DOHH2 (cell line): ENCODE results near the gene PI16.

Experiments used
- H3F3A ChIP-seq: fragments of 200-600 bp; sonication (generic), shearing (Covaris generic); 2 replicates; pipeline ENCODE4 v1.6.0; 2016; ENCODE audit warnings: antibody characterized with exemption, mild to moderate bottlenecking; ENCODE audit not compliant: control insufficient read depth, insufficient read depth
- H3K27ac ChIP-seq: fragments of 200-600 bp; sonication (generic); 2 replicates; pipeline ENCODE4 v1.5.1; 2014; ENCODE audit warnings: low read depth, mild to moderate bottlenecking, low read length, moderate library complexity
- H3K27me3 ChIP-seq: fragments of 200-600 bp; sonication (generic); 2 replicates; pipeline ENCODE4 v1.6.1; 2014; ENCODE audit warnings: mild to moderate bottlenecking, low read length, mixed read lengths; ENCODE audit not compliant: control insufficient read depth
- H3K36me3 ChIP-seq: fragments of 200-600 bp; sonication (generic); 2 replicates; pipeline ENCODE4 v1.6.1; 2014; ENCODE audit warnings: mild to moderate bottlenecking, low read length, moderate library complexity, mixed read lengths; ENCODE audit not compliant: control insufficient read depth
- H3K4me1 ChIP-seq: fragments of 200-600 bp; sonication (generic); 2 replicates; pipeline ENCODE4 v1.6.1; 2014; ENCODE audit warnings: mild to moderate bottlenecking, low read length, mixed read lengths; ENCODE audit not compliant: control insufficient read depth
- H3K4me2 ChIP-seq: fragments of 200-600 bp; sonication (generic); 2 replicates; pipeline ENCODE4 v1.6.0; 2014; ENCODE audit warnings: mild to moderate bottlenecking, low read length, moderate library complexity
- H3K4me3 ChIP-seq: fragments of 200-600 bp; sonication (generic); 2 replicates; pipeline ENCODE4 v1.5.1; 2014; ENCODE audit warnings: mild to moderate bottlenecking, low read length, mixed read lengths
- H3K79me2 ChIP-seq: fragments of 200-600 bp; sonication (generic); 2 replicates; pipeline ENCODE4 v1.6.1; 2014; ENCODE audit warnings: mild to moderate bottlenecking, low read length, mixed read lengths; ENCODE audit not compliant: control insufficient read depth
- H3K9me2 ChIP-seq: fragments of 200-600 bp; sonication (generic); replicated peaks from 2 replicates; pipeline ENCODE4 v1.6.1; 2014; ENCODE audit warnings: mild to moderate bottlenecking, low read length, mixed read lengths; ENCODE audit not compliant: control insufficient read depth
- H3K9me3 ChIP-seq: fragments of 200-600 bp; sonication (generic); 2 replicates; pipeline ENCODE4 v1.6.1; 2014; ENCODE audit warnings: antibody characterized with exemption, low read length, mixed read lengths; ENCODE audit not compliant: control insufficient read depth, insufficient read depth
- H4K20me1 ChIP-seq: fragments of 200-600 bp; sonication (generic); 2 replicates; pipeline ENCODE4 v1.6.0; 2014; ENCODE audit warnings: low read depth, mild to moderate bottlenecking, antibody characterized with exemption, low read length, moderate library complexity; ENCODE audit not compliant: control insufficient read depth, insufficient read depth
- EZH2phosphoT487 ChIP-seq: fragments of 200-600 bp; sonication (generic); IDR thresholded peaks from 2 replicates; pipeline ENCODE4 v1.6.1; 2017; ENCODE audit warnings: borderline replicate concordance, mild to moderate bottlenecking, antibody characterized with exemption, low read length, moderate library complexity, mixed read lengths
- TF ChIP-seq, protein P1 (sequence below): fragments of 200-600 bp; sonication (generic); IDR thresholded peaks from one replicate; pipeline ENCODE4 v1.5.1; 2014; ENCODE audit warnings: antibody characterized with exemption, mild to moderate bottlenecking, low read depth, low read length; ENCODE audit not compliant: poor library complexity, severe bottlenecking

The PI16 gene

DNA sequence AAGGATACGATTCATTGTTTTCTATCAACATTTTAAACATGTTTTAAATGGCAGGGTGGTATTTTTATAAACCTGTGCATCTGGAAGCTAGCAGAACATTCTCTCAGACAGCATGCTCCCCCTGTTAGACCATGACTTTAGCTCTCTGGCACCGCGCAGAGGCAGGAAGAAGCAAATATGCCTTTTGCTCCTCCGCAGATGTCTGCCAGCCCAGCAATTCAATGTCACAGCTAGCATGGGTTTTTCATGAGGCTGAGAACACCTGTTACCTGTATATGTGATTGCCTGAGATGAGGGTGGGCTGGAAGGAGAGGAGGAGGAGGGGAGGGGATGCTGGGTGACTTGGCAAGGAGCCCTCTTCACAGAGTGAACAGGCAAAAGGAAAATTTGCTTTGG is 24.8 kb downstream of the PI16 start:
- no peak overlapping the region for H3K4me2 ChIP-seq
- H3K27me3 ChIP-seq, result no peaks in the 10 kb centered on the region
- TF ChIP-seq, protein P1, sequence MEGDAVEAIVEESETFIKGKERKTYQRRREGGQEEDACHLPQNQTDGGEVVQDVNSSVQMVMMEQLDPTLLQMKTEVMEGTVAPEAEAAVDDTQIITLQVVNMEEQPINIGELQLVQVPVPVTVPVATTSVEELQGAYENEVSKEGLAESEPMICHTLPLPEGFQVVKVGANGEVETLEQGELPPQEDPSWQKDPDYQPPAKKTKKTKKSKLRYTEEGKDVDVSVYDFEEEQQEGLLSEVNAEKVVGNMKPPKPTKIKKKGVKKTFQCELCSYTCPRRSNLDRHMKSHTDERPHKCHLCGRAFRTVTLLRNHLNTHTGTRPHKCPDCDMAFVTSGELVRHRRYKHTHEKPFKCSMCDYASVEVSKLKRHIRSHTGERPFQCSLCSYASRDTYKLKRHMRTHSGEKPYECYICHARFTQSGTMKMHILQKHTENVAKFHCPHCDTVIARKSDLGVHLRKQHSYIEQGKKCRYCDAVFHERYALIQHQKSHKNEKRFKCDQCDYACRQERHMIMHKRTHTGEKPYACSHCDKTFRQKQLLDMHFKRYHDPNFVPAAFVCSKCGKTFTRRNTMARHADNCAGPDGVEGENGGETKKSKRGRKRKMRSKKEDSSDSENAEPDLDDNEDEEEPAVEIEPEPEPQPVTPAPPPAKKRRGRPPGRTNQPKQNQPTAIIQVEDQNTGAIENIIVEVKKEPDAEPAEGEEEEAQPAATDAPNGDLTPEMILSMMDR, result no peak
- TF ChIP-seq EZH2phosphoT487, result no peak
- no peak overlapping the region for H3K27ac ChIP-seq
- H3K4me3 ChIP-seq, result no peak overlapping the region
- H3K4me1 ChIP-seq, result peaks cover 14% of the 10 kb centered on the region
- H3K9me3 ChIP-seq, result no peaks in the 10 kb centered on the region
- H3K36me3 ChIP-seq, result peaks cover 83% of the 10 kb centered on the region
- H4K20me1 ChIP-seq, result peaks cover 16% of the 10 kb centered on the region
- no peaks in the 10 kb centered on the region for H3K9me2 ChIP-seq
- H3K79me2 ChIP-seq, result peaks cover 54% of the 10 kb centered on the region
- H3F3A ChIP-seq, result 0 out of 2 replicates have a peak, but pooled peaks cover 3% of the 10 kb centered on the region

DNA sequence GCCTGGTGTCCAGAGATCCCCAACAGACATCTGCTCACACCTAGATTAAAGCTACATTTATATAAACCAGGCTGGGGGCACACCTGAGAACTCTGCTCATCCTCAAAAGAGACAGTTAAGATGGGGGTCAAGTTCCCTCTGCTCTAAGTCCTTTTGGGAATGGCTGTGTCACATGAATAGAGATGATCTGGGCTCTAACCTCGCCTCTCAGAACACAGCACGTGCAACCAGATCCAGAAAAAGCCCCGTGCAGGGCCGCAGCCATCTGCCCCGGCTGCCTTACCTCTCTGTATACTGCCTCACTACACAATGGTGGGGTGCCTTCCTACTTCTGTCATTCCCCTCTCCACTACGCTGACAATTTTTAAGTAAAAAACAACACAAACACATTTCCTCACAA is 25.6 kb downstream of the PI16 start:
- TF ChIP-seq EZH2phosphoT487, result no peak
- TF ChIP-seq, protein P1, result no peak
- Histone ChIP-seq H3K4me2 (no peak overlapping the region), H3F3A (0 out of 2 replicates have a peak, but pooled peaks cover 3% of the 10 kb centered on the region), H4K20me1 (peaks cover 19% of the 10 kb centered on the region), H3K9me3 (no peaks in the 10 kb centered on the region), H3K9me2 (no peaks in the 10 kb centered on the region), H3K4me3 (no peak overlapping the region), H3K36me3 (peaks cover 76% of the 10 kb centered on the region), H3K79me2 (peaks cover 62% of the 10 kb centered on the region), H3K4me1 (peaks cover 21% of the 10 kb centered on the region), H3K27me3 (no peaks in the 10 kb centered on the region), H3K27ac (no peak overlapping the region)

DNA sequence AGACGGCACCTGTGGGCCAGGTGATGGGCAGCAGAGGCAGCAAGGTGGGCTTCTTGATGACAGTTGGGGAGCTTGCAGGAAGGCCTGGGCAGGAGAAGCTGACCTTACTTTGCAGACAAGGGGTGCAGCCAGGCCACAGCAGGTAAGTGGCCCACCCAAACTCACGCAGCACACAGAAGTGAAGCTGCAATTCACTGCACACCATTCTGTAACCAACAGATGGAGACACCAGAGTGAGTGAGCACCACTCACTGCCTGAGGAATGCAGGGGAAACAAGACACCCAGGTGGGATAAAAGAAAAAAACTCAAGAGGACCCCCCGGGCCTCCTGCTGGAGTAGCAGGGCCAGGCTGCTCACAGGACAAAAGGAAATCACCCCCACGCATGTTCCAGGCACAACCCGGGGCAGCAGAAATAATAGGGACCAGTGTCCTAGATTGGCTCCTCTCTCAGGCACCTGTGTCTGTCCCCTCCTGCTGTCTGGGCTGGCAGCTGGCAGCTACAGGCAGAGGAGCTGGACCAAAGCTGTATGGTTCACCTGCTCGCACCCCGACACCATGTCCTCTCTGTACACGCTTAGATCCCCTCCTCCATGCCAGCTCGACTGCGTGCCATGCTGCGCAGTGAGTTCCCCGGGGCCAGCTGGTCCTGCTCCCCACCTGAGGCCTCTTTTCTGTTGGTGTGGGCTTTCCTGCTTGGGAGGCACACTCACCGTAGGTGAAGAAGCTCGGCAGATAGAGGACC is 26.5 kb downstream of the PI16 start:
- Histone ChIP-seq H3K27me3 (no peaks in the 10 kb centered on the region), H3K27ac (no peak overlapping the region), H3K9me2 (no peaks in the 10 kb centered on the region), H3K4me1 (peaks cover 21% of the 10 kb centered on the region), H3K9me3 (no peaks in the 10 kb centered on the region), H3K4me3 (no peak overlapping the region), H3K79me2 (peaks cover 71% of the 10 kb centered on the region), H3F3A (0 out of 2 replicates have a peak, but pooled peaks cover 3% of the 10 kb centered on the region), H3K4me2 (no peak overlapping the region), H3K36me3 (peaks cover 69% of the 10 kb centered on the region), H4K20me1 (peaks cover 19% of the 10 kb centered on the region)
- no peak for TF ChIP-seq EZH2phosphoT487
- TF ChIP-seq, protein P1, result no peak
